WTC11 (cell line): ENCODE data around the gene ABCD4. TPM values are rescaled to one million over a fixed set of nuclear protein-coding genes. Genes with fewer than 3 reads are reported as not detected.

ENCODE experiments used
- ATAC-seq: fragments of 200-7000 bp; cut with Tn5 transposase; 2 replicates; pipeline ENCODE4 v1.10.0; 2021; ENCODE audit warnings: mild to moderate bottlenecking, moderate library complexity
- CTCF ChIA-PET: fragments of 300-600 bp; sonication (Branson Sonifier 250); formaldehyde crosslinking; loops from one replicate; lab custom pipeline; 2021; ENCODE audit warnings: antibody characterized with exemption; lab: Charles Lee
- POLR2A ChIA-PET: fragments of 350-600 bp; sonication (Branson Sonifier 250); formaldehyde crosslinking; loops from one replicate; lab custom pipeline; 2021; ENCODE audit warnings: antibody characterized with exemption; lab: Charles Lee
- DNase-seq: peaks from one replicate; pipeline ENCODE4 v3.0.0; 2021; ENCODE audit warnings: low spot score
- H3K27ac Mint-ChIP-seq: 2 replicates; pipeline ENCODE4 v1.8.0; 2021; ENCODE audit warnings: mixed read lengths
- H3K27me3 Mint-ChIP-seq: 2 replicates; pipeline ENCODE4 v1.8.0; 2021; ENCODE audit warnings: low read depth, mild to moderate bottlenecking, moderate library complexity, mixed read lengths
- H3K36me3 Mint-ChIP-seq: 2 replicates; pipeline ENCODE4 v1.8.0; 2021; ENCODE audit warnings: mixed read lengths
- H3K4me1 Mint-ChIP-seq: 2 replicates; pipeline ENCODE4 v1.8.0; 2022; ENCODE audit warnings: mixed read lengths
- H3K4me3 Mint-ChIP-seq: 2 replicates; pipeline ENCODE4 v1.8.0; 2021; ENCODE audit warnings: mild to moderate bottlenecking, moderate library complexity, mixed read lengths
- H3K9me3 Mint-ChIP-seq: 2 replicates; pipeline ENCODE4 v1.8.0; 2021; ENCODE audit warnings: mixed read lengths
- ATF1 ChIP-seq: sonication (generic); formaldehyde crosslinking; IDR thresholded peaks from 2 replicates; pipeline ENCODE4 v1.8.1; 2023; ENCODE audit warnings: mild to moderate bottlenecking, moderate library complexity, missing genetic modification reagents
- ATF2 ChIP-seq: sonication (generic); formaldehyde crosslinking; IDR thresholded peaks from 2 replicates; pipeline ENCODE4 v1.8.1; 2022; ENCODE audit warnings: low read depth, missing genetic modification reagents, borderline replicate concordance
- CBFB ChIP-seq: sonication (generic); formaldehyde crosslinking; IDR thresholded peaks from 2 replicates; pipeline ENCODE4 v1.8.1; 2022; ENCODE audit warnings: mild to moderate bottlenecking, low read depth, missing genetic modification reagents
- EMX1 ChIP-seq: fragments of 250-450 bp; sonication (Bioruptor Pico); IDR thresholded peaks from 2 replicates; pipeline ENCODE4 v1.8.0; 2021; ENCODE audit warnings: mild to moderate bottlenecking
- ERG ChIP-seq: fragments of 250-450 bp; sonication (Bioruptor Pico); IDR thresholded peaks from 2 replicates; pipeline ENCODE4 v1.8.0; 2021; ENCODE audit warnings: mild to moderate bottlenecking
- ETV6 ChIP-seq: sonication (generic); formaldehyde crosslinking; IDR thresholded peaks from 2 replicates; pipeline ENCODE4 v1.8.1; 2022; ENCODE audit warnings: mild to moderate bottlenecking, missing genetic modification reagents
- FOXP1 ChIP-seq: sonication (generic); formaldehyde crosslinking; IDR thresholded peaks from 2 replicates; pipeline ENCODE4 v1.8.0; 2022; ENCODE audit warnings: missing genetic modification reagents, mild to moderate bottlenecking, moderate library complexity, borderline replicate concordance
- NR2C2 ChIP-seq: sonication (generic); formaldehyde crosslinking; IDR thresholded peaks from 2 replicates; pipeline ENCODE4 v1.8.0; 2022; ENCODE audit warnings: mild to moderate bottlenecking, missing genetic modification reagents
- STAT6 ChIP-seq: sonication (generic); formaldehyde crosslinking; conservative IDR thresholded peaks from 2 replicates; pipeline ENCODE4 v1.8.1; 2023; ENCODE audit warnings: mild to moderate bottlenecking, low read depth, missing genetic modification reagents, moderate library complexity
- USF1 ChIP-seq: sonication (generic); formaldehyde crosslinking; IDR thresholded peaks from 2 replicates; pipeline ENCODE4 v1.8.0; 2022; ENCODE audit warnings: mild to moderate bottlenecking, missing genetic modification reagents
- ZNF121 ChIP-seq: sonication (generic); formaldehyde crosslinking; IDR thresholded peaks from 2 replicates; pipeline ENCODE4 v1.8.0; 2023; ENCODE audit warnings: missing genetic modification reagents
- ZNF281 ChIP-seq: sonication (generic); formaldehyde crosslinking; IDR thresholded peaks from 2 replicates; pipeline ENCODE4 v1.8.0; 2023; ENCODE audit warnings: mild to moderate bottlenecking, missing genetic modification reagents
- ZNF317 ChIP-seq: sonication (generic); formaldehyde crosslinking; IDR thresholded peaks from 2 replicates; pipeline ENCODE4 v1.8.1; 2023; ENCODE audit warnings: low read depth, mild to moderate bottlenecking, moderate library complexity, missing genetic modification reagents, borderline replicate concordance
- total RNA-seq: library from RNA; stranded (reverse); gene quantifications from 3 replicates; pipeline ENCODE4 v1.2.3, GENCODE V29; 2021
- TF ChIP-seq, protein P1 (sequence below): fragments of 250-450 bp; sonication (Bioruptor Pico); IDR thresholded peaks from 2 replicates; pipeline ENCODE4 v1.9.0; 2021; ENCODE audit warnings: mild to moderate bottlenecking, borderline replicate concordance

Gene ABCD4
- total RNA-seq, 1 experiment from 2014 or later, result 90.2 TPM

DNA sequence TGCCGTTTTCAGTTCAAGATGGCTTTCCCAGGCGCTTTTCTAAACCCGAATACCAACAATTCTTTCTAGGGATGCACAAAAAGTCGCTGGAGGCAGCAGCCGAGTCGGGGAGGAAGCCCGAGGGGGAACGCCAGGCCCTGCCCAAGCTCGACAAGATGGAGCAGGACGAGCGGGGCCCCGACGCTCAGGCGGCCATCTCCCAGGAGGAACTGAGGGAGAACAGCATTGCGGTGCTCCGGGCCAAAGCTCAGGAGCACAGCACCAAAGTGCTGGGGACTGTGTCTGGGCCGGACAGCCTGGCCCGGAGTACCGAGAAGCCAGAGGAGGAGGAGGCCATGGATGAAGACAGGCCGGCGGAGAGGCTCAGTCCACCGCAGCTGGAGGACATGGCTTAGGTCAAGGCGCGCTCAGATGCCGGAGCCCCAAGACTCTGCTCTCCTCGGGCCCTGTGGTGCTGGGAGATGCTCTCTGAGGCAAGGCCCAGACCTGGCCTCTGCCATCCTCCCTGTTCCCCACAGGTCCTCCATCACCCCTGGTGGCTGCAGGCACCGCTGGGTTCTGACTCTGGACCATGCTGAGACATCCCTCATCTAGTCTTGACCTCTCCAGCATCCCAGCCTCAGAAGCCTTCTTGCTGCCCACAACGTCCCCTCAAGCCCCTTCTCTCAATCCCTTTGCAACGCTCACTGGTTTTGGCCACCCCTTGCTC lies 42.1 kb downstream of the ABCD4 start:
- CTCF ChIA-PET, result no interaction called here
- no peak for ATAC-seq
- H3K36me3 Mint-ChIP-seq, result no peaks in the 10 kb centered on the region
- H3K4me3 Mint-ChIP-seq, result no peak overlapping the region
- no peak overlapping the region for H3K27ac Mint-ChIP-seq
- POLR2A ChIA-PET, result no interaction called here
- H3K9me3 Mint-ChIP-seq, result no peaks in the 10 kb centered on the region
- no peak for DNase-seq
- peaks cover 40% of the 10 kb centered on the region for H3K27me3 Mint-ChIP-seq
- peaks cover 5% of the 10 kb centered on the region for H3K4me1 Mint-ChIP-seq
- TF ChIP-seq ZNF317 (CRISPR knock-in tag) (no peak), CBFB (CRISPR knock-in tag) (no peak), ATF2 (CRISPR knock-in tag) (no peak), STAT6 (CRISPR knock-in tag) (no peak), ZNF121 (CRISPR knock-in tag) (no peak), ETV6 (CRISPR knock-in tag) (no peak), ZNF281 (CRISPR knock-in tag) (no peak), ATF1 (no peak), FOXP1 (CRISPR knock-in tag) (no peak), USF1 (CRISPR knock-in tag) (no peak), ERG (CRISPR knock-in tag) (no peak), EMX1 (no peak), NR2C2 (CRISPR knock-in tag) (no peak)
- TF ChIP-seq, protein P1, sequence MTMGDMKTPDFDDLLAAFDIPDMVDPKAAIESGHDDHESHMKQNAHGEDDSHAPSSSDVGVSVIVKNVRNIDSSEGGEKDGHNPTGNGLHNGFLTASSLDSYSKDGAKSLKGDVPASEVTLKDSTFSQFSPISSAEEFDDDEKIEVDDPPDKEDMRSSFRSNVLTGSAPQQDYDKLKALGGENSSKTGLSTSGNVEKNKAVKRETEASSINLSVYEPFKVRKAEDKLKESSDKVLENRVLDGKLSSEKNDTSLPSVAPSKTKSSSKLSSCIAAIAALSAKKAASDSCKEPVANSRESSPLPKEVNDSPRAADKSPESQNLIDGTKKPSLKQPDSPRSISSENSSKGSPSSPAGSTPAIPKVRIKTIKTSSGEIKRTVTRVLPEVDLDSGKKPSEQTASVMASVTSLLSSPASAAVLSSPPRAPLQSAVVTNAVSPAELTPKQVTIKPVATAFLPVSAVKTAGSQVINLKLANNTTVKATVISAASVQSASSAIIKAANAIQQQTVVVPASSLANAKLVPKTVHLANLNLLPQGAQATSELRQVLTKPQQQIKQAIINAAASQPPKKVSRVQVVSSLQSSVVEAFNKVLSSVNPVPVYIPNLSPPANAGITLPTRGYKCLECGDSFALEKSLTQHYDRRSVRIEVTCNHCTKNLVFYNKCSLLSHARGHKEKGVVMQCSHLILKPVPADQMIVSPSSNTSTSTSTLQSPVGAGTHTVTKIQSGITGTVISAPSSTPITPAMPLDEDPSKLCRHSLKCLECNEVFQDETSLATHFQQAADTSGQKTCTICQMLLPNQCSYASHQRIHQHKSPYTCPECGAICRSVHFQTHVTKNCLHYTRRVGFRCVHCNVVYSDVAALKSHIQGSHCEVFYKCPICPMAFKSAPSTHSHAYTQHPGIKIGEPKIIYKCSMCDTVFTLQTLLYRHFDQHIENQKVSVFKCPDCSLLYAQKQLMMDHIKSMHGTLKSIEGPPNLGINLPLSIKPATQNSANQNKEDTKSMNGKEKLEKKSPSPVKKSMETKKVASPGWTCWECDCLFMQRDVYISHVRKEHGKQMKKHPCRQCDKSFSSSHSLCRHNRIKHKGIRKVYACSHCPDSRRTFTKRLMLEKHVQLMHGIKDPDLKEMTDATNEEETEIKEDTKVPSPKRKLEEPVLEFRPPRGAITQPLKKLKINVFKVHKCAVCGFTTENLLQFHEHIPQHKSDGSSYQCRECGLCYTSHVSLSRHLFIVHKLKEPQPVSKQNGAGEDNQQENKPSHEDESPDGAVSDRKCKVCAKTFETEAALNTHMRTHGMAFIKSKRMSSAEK (CRISPR knock-in tag), result no peak
- TF ChIP-seq, all 79 proteins: peak for 0
